Lower lobe of right lung (tissue), 2 donors: ENCODE data around the gene S100B. TPM values are rescaled to one million over a fixed set of nuclear protein-coding genes. Genes with fewer than 3 reads are reported as not detected.

Source experiments
- ATAC-seq, 2 donors: fragments of 200-7000 bp; cut with Tn5 transposase; one replicate each; pipeline ENCODE4 v1.9.1; 2020 to 2022; ENCODE audit warnings: mild to moderate bottlenecking in 2 of 2, moderate library complexity in 2 of 2
- DNase-seq: peaks from one replicate; pipeline ENCODE4 v3.0.0-alpha.2; 2020
- H3K27ac ChIP-seq: fragments of 200-600 bp; one replicate; pipeline ENCODE4 v1.8.0; 2022
- H3K27me3 ChIP-seq: fragments of 200-600 bp; one replicate; pipeline ENCODE4 v1.8.0; 2022; ENCODE audit warnings: low read depth
- H3K36me3 ChIP-seq: fragments of 200-600 bp; one replicate; pipeline ENCODE4 v1.8.0; 2022; ENCODE audit warnings: mild to moderate bottlenecking
- H3K4me1 ChIP-seq: fragments of 200-600 bp; one replicate; pipeline ENCODE4 v1.8.0; 2022
- H3K4me3 ChIP-seq: fragments of 200-600 bp; one replicate; pipeline ENCODE4 v1.8.0; 2022; ENCODE audit warnings: mild to moderate bottlenecking
- H3K9me3 ChIP-seq: fragments of 200-600 bp; one replicate; pipeline ENCODE4 v1.8.0; 2022
- intact Hi-C: fragments of 100-400 bp; cut with DNase I; formaldehyde crosslinking; loops from one replicate; pipeline ENCODE4 v1.11.0; 2022
- total RNA-seq: library from RNA; stranded (reverse); fragmentation: NEBNext Ultra II Directional; extraction: Animal tissue kit (Norgen Biotek cat#: 25700); gene quantifications from one replicate; pipeline ENCODE4 v1.2.1, GENCODE V29; 2021
- TF ChIP-seq, protein P1 (sequence below): fragments of 200-600 bp; IDR thresholded peaks from one replicate; pipeline ENCODE4 v1.8.0; 2022; ENCODE audit warnings: antibody characterized with exemption, mild to moderate bottlenecking
- donor health status: DM: no; HTN: yes; CAD: no; lungs with severe emphysema.

S100B gene
- total RNA-seq, 1 donor from 2014 or later, result 4.5 TPM

DNA sequence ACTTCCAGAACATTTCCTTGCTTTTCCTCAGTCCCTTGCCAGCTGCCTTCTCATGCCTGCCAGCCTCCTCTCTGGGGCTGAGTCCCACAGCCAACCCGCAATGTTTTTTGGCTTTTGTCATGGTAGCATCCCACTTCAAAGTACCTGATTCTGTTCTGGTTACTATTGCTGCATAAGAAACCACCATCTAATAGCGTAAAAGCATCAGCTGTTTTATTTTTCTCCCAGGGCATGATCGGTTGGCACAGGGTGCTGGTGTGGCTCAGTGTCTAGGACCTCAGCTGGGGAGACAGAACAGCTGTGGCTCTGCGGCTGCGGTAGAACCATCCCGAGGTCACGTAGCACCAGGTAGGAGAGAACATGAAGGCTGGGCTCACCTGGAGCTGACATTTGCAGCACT lies 21.7 kb upstream of the S100B start:
- Histone ChIP-seq H3K36me3 (no peaks in the 10 kb centered on the region), H3K4me1 (peaks cover 6% of the 10 kb centered on the region), H3K4me3 (no peak overlapping the region), H3K27me3 (no peaks in the 10 kb centered on the region), H3K27ac (no peak overlapping the region), H3K9me3 (peaks cover 15% of the 10 kb centered on the region)
- intact Hi-C loops, result no loop called here
- ATAC-seq (no peak), DNase-seq (no peak)
- TF ChIP-seq, protein P1, sequence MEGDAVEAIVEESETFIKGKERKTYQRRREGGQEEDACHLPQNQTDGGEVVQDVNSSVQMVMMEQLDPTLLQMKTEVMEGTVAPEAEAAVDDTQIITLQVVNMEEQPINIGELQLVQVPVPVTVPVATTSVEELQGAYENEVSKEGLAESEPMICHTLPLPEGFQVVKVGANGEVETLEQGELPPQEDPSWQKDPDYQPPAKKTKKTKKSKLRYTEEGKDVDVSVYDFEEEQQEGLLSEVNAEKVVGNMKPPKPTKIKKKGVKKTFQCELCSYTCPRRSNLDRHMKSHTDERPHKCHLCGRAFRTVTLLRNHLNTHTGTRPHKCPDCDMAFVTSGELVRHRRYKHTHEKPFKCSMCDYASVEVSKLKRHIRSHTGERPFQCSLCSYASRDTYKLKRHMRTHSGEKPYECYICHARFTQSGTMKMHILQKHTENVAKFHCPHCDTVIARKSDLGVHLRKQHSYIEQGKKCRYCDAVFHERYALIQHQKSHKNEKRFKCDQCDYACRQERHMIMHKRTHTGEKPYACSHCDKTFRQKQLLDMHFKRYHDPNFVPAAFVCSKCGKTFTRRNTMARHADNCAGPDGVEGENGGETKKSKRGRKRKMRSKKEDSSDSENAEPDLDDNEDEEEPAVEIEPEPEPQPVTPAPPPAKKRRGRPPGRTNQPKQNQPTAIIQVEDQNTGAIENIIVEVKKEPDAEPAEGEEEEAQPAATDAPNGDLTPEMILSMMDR, result no peak

DNA sequence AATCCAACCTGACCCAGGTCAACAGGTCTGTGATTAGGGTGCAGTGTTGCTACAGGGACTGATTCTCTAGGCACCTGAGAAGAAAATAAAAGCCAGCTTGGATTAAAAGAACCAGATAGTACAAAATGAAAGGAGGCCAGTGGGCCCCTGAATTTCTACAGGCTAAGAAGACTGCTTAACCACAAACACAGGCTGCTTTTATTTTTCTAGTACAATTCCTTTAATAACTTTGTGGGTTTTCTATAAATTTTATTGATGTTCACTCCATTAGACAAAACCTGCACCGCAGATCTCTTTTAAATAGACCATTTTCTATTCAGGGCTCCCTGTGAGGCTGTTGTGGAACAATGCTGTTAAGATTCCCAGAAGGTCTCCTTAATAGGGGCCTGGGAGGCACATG lies 20.9 kb upstream of the S100B start:
- no peak for ATAC-seq
- Histone ChIP-seq H3K36me3 (no peaks in the 10 kb centered on the region), H3K9me3 (peaks cover 15% of the 10 kb centered on the region), H3K27me3 (no peaks in the 10 kb centered on the region), H3K27ac (no peak overlapping the region), H3K4me3 (no peak overlapping the region), H3K4me1 (peaks cover 9% of the 10 kb centered on the region)
- TF ChIP-seq, protein P1, result no peak
- DNase-seq, result no peak
- intact Hi-C loops, result no loop called here

DNA sequence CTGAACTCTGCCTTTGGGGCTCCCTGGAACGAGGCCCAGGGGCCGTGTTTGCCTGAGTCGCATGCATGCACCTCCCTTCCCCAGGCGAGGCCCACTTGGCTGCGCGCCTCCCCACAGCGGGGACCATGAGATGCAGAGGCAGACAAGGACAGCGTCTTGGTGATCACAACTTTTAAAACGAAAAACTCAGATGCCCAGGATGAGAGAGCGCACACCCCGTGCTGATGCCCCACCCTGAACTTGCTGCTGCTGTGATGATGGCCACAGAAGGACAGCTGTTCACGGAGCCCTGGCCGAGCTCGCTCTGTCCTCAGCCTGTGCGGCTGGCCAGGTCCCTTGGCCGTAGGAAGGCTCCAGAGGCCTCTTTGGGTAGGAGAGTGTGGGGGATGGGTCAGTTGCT lies 19.2 kb upstream of the S100B start:
- no peaks in the 10 kb centered on the region for H3K36me3 ChIP-seq
- ATAC-seq, result no peak
- H3K27ac ChIP-seq, result no peak overlapping the region
- H3K4me3 ChIP-seq, result no peak overlapping the region
- peaks cover 9% of the 10 kb centered on the region for H3K4me1 ChIP-seq
- no peak for DNase-seq
- intact Hi-C loops, result no loop called here
- TF ChIP-seq, protein P1, result no peak
- peaks cover 15% of the 10 kb centered on the region for H3K9me3 ChIP-seq
- no peaks in the 10 kb centered on the region for H3K27me3 ChIP-seq

GRCh38 chr21:46622226-46622625 lies 17.3 kb upstream of the S100B start:
- peak overlapping the region; percentile 27 for H3K27ac ChIP-seq
- H3K27me3 ChIP-seq, result no peaks in the 10 kb centered on the region
- DNase-seq (peak; percentile 70), ATAC-seq (peak; percentile 72 to 83)
- no peaks in the 10 kb centered on the region for H3K36me3 ChIP-seq
- H3K4me3 ChIP-seq, result no peak overlapping the region
- TF ChIP-seq, protein P1, result no peak
- intact Hi-C loops, result no loop called here
- H3K9me3 ChIP-seq, result peaks cover 15% of the 10 kb centered on the region
- peaks cover 9% of the 10 kb centered on the region for H3K4me1 ChIP-seq

- no peak overlapping the region for H3K4me3 ChIP-seq
- no peaks in the 10 kb centered on the region for H3K27me3 ChIP-seq
- ATAC-seq (no peak), DNase-seq (no peak)
- peaks cover 9% of the 10 kb centered on the region for H3K4me1 ChIP-seq
- intact Hi-C loops, result no loop called here
- TF ChIP-seq, protein P1, result no peak
- H3K9me3 ChIP-seq, result peaks cover 15% of the 10 kb centered on the region
- no peaks in the 10 kb centered on the region for H3K36me3 ChIP-seq
- H3K27ac ChIP-seq, result peak overlapping the region; percentile 27
Measured at GRCh38 chr21:46621457-46622182, 16.7 kb upstream of the S100B start.
